Epidermal melanocyte (primary cell): ENCODE data around the gene OR1N2.
"Not testable (repeated sequence)": the region's sequence is repeated elsewhere in the genome, so short reads cannot be mapped to it uniquely, and the experiment has no call there.

Source experiments
- DNase-seq: peaks from one replicate; pipeline ENCODE4 v3.0.0; 2011; ENCODE audit warnings: low spot score; ENCODE audit not compliant: insufficient read length

The OR1N2 gene, protein sequence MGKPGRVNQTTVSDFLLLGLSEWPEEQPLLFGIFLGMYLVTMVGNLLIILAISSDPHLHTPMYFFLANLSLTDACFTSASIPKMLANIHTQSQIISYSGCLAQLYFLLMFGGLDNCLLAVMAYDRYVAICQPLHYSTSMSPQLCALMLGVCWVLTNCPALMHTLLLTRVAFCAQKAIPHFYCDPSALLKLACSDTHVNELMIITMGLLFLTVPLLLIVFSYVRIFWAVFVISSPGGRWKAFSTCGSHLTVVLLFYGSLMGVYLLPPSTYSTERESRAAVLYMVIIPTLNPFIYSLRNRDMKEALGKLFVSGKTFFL

DNA sequence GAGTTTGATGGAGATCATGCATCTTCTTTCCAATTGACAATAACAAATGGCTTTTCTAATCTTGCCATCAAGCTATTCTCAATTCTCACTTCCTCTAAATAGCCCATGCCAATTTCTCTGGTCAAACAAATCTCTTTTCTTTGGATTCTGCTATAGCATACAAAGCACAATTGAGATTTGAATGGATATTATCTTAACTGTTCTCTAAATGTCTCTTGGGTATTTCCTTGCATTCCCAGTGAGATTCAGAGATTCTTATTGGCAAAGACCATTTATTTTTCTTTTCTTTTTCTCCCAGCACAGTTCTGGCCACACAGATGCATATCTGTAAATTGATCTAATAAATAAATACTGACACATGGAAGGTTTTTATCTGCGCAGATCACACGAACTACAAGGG lies at the start of gene OR1N2:
OR1N2 (plus strand) TSS at position 301 of the 400 bp plus-strand sequence. CDS start 100 bp downstream, outside the sequence.
- DNase-seq = no peak

DNA sequence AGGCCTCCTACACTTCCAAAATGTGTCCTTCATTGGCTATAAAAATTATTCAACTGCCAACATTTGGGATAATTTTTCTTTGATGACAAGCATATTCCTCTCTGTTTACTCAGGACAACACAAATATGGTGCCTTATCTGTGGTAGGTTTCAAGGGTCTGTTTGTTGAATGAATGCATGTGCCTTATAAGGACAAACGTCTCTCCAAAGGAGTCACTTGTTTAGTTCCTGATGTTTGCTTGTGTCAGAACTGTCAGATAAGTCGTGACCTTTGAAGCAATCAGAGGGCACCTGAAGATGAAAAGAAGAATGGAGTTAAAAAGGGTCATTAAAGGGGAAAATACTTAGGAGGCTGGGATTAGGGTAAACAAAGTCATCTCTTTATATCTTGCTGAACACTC lies 45.9 kb upstream of the OR1N2 start:
- no peak for DNase-seq

DNA sequence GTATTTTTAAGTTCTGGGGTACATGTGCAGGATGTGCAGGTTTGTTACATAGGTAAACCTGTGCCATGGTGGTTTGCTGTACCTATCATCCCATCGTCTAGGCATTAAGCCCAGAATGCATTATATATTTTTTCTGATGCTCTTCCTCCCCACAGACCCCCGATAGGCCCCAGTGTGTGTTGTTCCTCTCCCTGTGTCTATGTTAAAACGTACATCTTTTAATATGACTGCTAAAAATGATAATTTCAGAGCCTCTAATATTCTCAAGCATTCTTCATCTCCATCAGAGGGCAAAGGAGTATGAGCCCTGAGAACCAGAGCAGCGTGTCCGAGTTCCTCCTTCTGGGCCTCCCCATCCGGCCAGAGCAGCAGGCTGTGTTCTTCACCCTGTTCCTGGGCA lies 42.4 kb upstream of the OR1N2 start, which contains the start of gene OR1J2:
OR1J2 (plus strand) TSS at position 301 of the 400 bp plus-strand sequence; CDS start at position 301, 0 bp downstream.
- DNase-seq = no peak

DNA sequence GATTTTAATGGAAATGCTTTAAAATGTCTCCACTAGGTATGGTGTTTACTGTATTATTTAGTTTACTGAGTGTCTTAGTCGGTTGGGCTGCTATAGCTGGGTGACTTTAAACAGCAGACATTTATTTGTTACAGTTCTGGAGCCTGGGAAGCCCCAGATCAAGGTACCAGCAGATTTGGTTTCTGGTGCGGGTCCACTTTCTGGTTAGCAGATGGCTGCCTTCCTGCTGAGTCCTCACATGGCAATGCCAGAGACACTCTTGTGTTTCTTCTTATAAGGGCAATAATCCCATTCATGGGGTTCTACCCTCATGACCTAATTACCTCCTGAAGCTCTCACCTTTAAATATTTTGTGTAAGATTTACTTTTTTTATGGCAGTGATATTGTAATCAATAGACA lies 34.7 kb upstream of the OR1N2 start:
- no peak for DNase-seq

DNA sequence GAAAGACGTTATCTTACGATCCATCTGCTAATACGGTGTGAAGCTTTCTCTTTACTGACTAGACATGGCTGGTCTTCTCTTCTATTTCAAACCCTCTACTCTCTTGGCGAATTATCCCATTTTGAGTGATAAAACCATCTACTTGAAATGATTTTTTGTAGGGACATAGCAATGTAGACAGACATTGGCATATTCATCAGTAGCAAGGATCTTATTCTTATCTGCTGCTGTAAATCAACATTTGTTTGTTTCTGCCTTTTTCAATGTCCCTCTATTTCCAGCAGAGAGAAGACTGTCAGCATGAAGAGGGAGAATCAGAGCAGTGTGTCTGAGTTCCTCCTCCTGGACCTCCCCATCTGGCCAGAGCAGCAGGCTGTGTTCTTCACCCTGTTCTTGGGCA lies 34.1 kb upstream of the OR1N2 start, which contains the start of gene OR1J4:
OR1J4 (plus strand) TSS at position 301 of the 400 bp plus-strand sequence; CDS start at position 301, 0 bp downstream.
- no peak for DNase-seq

DNA sequence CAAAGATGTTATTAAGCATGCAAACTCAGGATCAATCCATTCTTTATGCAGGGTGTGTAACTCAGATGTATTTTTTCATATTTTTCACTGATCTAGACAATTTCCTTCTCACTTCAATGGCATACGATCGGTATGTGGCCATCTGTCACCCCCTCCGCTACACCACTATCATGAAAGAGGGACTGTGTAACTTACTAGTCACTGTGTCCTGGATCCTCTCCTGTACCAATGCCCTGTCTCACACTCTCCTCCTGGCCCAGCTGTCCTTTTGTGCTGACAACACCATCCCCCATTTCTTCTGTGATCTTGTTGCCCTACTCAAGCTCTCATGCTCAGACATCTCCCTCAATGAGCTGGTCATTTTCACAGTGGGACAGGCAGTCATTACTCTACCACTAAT lies 33.5 kb upstream of the OR1N2 start:
- no peak for DNase-seq

DNA sequence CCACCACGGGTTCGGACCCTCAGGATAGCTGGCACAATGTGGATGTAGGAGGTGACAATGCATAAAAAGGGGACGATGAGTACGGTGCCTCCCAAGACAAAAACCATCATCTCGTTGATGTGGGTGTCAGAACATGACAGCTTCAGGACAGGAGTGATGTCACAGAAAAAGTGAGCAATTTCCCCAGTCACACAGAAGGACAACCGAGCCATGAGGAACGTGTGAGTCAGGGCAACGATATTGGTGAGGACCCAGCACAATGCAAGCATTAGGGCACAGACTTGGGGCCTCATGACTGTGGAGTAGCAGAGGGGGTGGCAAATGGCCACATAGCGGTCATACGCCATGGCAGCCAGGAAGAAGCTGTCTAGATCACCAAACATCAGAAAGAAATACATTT lies 26.3 kb upstream of the OR1N2 start:
- DNase-seq = no peak

DNA sequence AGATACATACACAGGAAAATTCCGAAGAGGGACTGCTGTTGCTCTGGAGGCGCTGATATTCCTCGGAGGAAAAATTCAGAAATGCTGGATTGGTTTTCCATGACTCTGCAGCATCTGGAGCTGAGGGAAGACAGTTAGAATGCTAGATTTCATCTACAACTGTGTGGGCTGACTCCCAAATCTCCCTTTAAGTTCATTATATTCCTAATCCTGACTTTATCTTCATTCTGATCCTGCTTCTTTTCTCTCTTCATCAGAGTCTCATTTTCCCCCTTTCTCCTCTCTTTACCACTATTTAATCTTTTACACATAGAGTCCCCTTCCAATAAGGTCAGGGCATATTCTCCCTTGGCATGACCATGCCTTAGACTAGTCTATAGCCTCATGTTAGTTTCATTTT lies 25.7 kb upstream of the OR1N2 start, which contains the start of gene OR1N1:
OR1N1 (minus strand) TSS at position 101 of the 400 bp plus-strand sequence; CDS start at position 101, 0 bp downstream.
- no peak for DNase-seq

DNA sequence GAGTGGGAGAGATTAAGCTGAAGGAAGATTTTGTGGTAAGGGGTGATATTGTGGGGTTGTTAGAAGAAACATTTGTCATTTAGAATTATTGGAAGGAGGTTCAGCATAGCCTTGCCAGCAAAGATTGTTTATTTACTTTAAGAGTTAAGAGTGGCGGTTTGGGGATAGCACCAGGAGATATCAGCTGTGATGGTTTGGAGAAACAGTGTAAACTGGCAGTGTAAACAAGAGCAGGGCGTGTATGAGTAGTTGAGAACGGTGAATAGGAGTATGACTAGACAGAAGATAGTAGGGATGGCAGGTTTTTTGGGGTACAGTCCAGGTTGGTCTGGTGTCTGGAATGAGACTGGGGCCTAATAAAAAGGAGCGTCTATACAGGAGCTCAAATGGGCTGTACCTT lies 21.8 kb upstream of the OR1N2 start:
- DNase-seq = not testable (repeated sequence)

DNA sequence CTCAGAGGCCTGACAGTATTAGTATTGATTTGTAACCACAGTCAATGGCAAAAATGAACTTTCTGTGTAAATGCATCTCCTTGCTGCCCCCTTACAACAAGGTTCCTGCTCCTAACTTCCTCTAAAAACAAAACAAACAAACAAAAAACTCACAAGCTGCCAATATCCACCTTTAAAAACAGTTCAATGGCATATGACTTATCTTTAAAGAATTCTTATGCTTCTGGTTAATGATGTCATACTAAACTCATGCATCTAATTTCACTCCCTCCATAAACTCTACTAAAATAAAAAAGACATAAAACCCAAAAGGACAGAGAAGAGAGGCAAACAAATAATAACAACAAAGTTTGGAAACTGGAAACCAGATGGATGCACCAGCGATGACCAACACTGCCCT lies 16.8 kb upstream of the OR1N2 start:
- DNase-seq = no peak

DNA sequence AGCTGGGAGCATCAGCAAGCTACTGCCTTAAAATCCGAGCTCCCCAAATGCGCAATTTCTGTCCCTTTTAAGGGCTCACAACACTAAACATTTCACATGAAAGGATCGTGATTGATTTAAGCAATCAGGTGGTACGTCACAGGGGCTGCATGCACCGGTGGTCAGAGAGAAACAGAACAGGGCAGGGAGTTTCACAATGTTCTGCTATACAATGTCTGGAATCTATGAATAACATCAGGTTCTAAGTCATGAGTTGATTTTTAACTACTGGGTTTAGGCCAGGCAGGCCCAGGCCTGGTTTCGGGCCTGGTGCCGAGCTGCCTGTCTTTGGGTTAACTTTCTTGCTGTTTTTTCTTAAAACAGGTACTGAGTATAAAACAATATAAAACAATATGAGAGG lies 15.8 kb upstream of the OR1N2 start:
- DNase-seq = not testable (repeated sequence)

DNA sequence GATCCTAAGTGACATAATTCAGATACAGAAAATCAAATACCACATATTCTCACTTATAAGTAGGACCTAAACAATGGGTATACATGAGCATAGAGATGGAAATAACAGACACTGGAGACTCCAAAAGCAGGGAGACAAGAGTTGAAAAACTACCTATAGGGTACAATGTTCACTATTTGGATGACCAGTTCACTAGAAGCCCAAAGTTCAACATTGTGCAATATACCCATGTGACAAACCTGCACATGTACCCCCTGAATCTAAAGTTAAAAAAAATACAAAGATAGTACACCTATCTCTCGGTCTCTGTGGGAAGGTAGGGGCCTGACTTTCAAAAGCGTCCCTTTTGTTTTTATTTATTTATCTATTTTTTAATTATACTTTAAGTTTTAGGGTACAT lies 14.2 kb upstream of the OR1N2 start:
- no peak for DNase-seq

DNA sequence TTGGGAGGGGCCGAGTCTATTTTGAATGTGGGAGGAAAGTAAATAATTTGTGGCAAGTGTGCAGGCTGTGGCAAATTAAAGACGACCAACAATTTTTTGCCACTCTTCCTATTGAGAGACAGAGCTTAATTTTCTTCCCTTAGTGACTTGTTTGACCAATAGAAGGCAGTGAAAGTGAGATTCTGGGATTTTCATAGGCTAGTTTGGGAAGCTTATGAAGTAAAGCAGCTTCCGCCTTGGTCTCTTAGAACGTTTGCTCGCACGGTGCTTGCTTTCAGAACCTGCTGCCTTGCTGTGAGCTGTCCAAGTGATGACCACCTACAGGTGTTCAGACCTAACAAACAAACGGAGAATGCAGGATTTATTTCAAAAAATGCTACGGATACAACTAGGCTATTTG lies 6.7 kb upstream of the OR1N2 start:
- no peak for DNase-seq

DNA sequence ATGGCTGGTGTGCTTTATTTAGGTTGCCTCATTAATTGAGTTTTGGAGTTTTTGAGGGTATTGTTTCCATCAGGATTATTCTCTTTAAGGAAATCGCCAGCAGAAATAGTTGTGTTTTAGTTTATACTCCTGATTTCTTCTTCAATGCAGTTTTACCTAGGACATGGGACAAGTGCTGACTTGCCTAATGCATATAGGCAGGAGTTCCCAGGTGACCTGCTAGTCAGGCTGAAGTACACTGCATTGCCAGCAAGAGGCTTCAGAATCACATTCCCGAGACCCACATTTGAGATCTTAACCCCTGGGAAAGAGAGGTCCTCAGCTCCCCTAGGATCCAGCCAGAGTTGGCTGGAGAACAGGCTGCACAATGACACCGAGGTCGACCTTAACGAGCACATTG lies 1.5 kb upstream of the OR1N2 start:
- no peak for DNase-seq

DNA sequence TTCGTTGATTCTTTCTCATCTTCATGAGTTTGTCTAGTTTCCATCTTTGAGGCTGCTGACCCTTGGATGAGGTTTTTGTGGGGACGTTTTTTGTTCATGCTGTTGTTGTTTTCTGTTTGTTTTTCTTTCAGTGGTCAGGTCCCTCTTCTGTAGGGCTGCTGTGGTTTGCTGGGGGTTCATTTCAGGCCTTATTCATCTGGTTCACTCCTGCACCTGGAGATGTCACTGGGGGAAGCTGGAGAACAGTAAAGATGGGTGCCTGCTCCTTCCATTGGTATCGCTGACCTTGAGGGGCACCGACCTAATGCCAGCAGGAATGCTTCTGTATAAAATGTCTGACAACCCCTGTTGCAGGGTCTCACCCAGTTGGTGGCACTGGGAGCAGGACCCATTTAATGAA lies 8.5 kb downstream of the OR1N2 start:
- no peak for DNase-seq

DNA sequence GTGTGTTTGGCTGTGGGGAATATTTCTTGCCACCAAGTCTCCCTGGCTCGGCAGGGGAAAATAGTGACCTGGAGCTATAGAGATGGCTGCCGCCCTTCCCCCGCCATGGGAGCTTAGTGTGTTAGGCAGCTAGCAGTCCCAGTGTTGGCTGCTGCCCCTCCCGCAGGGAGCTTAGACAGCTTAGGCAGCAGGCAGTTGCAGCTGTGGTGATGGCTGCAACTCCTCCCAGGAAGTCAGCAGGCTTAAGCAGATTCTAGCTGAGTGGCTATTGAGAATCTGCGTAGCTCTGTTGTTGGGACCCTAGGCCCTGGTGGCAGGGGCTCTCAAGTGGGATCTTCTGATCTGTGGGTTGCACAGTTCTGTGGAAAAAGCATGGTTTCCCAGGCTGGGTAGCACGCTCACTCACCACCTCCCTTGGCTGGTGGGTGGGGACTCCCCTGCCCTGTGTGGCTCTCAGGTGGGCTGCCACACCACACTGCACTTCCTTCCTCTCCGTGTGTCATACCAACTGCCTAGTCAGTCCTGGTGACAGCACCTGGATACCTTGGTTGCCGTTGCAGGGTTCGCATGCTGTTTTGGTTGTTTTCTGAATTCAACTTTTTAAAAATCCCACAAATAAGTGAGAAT lies 9.3 kb downstream of the OR1N2 start:
- no peak for DNase-seq

DNA sequence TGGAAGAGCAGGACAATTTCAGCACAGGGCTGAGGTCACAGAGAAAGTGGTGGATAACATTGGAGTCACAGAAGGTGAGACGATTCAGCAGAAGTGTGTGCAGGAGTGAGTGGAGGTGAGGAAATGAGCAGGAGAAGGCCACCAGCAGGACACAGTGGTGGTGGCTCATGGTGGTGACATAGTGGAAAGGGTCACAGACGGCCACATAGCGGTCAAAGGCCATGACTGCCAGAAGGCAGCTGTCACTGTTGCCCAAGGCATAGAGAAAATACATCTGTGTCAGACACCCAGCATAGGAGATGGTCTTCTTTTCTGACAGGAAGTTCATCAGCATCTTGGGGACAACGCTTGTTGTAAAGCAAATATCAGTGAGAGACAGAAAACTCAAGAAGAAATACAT lies 15.0 kb downstream of the OR1N2 start:
- DNase-seq = no peak

DNA sequence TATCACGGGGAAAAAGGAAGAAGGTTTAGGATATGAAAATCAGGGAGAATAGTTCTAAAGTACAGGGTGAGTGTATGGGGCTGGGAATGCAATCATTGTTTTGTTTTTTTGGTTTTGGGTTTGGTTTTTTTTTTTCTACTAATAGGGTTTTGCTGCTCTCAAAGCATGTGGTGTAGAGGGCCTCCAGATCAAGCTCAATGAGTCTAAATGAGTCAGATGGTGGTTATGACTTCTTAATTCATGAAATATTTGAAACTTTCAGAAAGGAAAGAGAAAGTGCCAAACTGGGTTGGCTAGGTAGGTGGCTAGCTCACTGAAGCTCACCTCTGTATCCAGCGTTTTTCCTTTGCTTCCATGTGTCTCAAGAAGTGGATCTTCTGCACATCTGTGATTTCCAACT lies 19.5 kb downstream of the OR1N2 start:
- no peak for DNase-seq

DNA sequence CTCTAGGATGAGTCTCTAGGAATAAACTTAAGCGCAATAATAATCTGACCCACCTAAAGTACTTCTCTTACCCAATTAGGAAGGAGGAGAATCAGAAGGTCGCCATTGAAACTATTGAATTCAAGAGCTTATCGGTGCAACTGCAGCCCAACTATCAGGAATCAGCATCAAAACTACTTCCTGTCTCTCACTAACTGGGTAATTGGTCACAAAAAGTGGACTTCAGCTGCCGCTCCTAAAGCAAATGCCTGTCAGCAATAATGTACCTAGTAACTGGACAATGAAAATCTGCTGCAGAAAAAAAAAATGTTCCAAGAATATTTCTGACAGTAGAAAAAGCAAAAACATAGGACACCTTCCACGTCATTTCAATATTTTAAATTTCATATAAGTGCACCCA lies 27.0 kb downstream of the OR1N2 start:
- no peak for DNase-seq

DNA sequence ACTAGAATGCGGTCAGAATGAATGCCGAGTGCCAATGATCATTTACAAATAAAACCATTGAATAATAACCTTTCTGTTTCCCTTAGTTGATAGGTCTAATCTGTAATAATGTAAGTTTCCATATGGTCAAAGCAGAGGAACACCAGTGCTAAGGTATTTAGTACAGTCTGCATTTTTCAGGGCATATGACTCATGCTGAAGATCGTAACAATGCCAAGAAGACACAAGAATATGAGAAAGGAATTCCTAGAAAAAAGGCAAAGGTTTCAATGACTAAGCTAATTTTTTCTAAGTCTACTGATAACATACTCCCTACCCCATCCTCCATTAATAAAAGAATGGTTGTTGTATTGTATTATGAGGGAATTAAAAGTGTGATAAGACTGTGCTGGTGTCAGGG lies 27.4 kb downstream of the OR1N2 start:
- no peak for DNase-seq

DNA sequence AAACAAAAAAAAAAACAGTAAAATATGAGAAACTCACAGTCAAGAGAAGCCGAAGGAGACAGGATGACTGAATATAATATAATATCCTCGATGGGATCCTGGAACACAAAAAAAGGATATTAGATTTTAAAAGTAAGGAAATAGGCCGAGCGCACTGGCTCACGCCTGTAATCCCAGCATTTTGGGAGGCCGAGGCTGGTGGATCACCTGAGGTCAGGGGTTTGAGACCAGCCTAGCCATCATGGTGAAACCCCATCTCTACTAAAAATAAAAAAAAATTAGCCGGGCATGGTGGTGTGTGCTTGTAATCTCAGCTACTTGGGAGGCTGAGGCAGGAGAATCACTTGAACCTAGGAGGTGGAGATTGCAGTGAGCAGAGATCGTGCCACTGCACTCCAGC lies 30.4 kb downstream of the OR1N2 start, which contains the start of gene OR1L8:
OR1L8 (minus strand) TSS at position 101 of the 400 bp plus-strand sequence. CDS start 14,907 bp downstream, outside the sequence.
- DNase-seq = not testable (repeated sequence)
